Kidney epithelial cell (primary cell): ENCODE measurements around the gene SSBP2. TPM values are rescaled to one million over a fixed set of nuclear protein-coding genes. Genes with fewer than 3 reads are reported as not detected.

ENCODE experiments used
- DNase-seq: peaks from one replicate; pipeline ENCODE4 v3.0.0-alpha.2; 2010; ENCODE audit warnings: low read depth
- H3K27me3 ChIP-seq: 2 replicates; pipeline ENCODE4 v1.6.0; 2011; ENCODE audit warnings: low read length; ENCODE audit not compliant: control insufficient read depth, insufficient read depth
- H3K36me3 ChIP-seq: 2 replicates; pipeline ENCODE4 v1.5.1; 2011; ENCODE audit warnings: low read length; ENCODE audit not compliant: control insufficient read depth, insufficient read depth
- H3K4me3 ChIP-seq: 2 replicates; pipeline ENCODE4 v1.5.1; 2011; ENCODE audit warnings: low read depth, mild to moderate bottlenecking, control low read depth, low read length
- CTCF ChIP-seq: IDR thresholded peaks from 2 replicates; pipeline ENCODE4 v1.5.1; 2011; ENCODE audit warnings: mild to moderate bottlenecking, moderate library complexity, low read length, control low read depth, inconsistent platforms; ENCODE audit not compliant: insufficient read depth, poor library complexity, severe bottlenecking
- total RNA-seq: library from RNA; depleted of rRNA; stranded (reverse); fragments of >200 nt; gene quantifications from 2 replicates; pipeline ENCODE4 v1.2.3, GENCODE V29; 2015

The SSBP2 gene
- total RNA-seq, 1 donor from 2014 or later, result 5.3 TPM

GRCh38 chr5:81469676-81470075 lies 281.2 kb downstream of the SSBP2 start:
- H3K27me3 ChIP-seq, result no peaks in the 10 kb centered on the region
- H3K4me3 ChIP-seq, result no peak overlapping the region
- no peak for TF ChIP-seq CTCF
- no peak for DNase-seq
- H3K36me3 ChIP-seq, result no peaks in the 10 kb centered on the region

- Histone ChIP-seq H3K36me3 (no peaks in the 10 kb centered on the region), H3K4me3 (no peak overlapping the region), H3K27me3 (no peaks in the 10 kb centered on the region)
- no peak for DNase-seq
- no peak for TF ChIP-seq CTCF
Measured at GRCh38 chr5:81450940-81451339, 300.0 kb downstream of the SSBP2 start.

DNA sequence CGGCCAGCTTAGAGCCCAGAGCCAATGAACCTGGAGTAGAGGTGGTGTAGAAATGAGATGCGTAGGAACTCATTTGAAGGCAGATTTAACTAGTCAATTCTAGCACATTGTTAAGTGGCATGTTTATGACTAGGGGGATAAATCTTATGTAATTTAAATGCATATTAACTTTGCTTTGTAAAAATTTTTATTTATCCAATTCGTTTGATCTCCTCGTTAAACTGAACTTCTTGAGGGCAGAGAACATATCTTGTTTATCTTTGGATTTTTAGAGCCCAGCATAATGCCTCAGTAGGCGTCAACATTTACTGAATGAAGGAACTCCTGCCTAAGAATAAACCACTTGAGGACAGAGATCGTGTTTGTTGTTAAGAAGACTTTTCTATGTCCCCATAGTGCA lies 315.9 kb downstream of the SSBP2 start:
- Histone ChIP-seq H3K4me3 (no peak overlapping the region), H3K36me3 (no peaks in the 10 kb centered on the region)
- no peak for DNase-seq

DNA sequence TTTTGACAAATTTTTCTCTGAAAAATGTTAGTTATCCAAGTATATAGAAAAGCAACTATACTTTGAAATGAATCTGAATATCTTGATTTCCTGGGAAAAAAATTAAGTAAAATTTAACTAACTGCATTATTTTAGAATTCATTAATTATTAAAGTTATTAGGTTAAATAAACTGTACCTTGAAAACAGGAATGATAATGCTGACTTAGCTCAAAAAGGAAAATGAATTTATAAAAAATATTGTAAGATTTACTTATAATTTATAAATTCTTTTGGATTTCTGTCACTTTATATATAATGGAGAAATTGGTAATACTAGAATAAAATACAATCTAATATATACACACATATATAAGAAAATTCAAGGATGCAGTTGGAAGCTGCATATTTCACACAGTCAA lies 320.9 kb downstream of the SSBP2 start:
- Histone ChIP-seq H3K36me3 (no peaks in the 10 kb centered on the region), H3K4me3 (no peak overlapping the region), H3K27me3 (no peaks in the 10 kb centered on the region)
- TF ChIP-seq CTCF, result no peak
- DNase-seq, result no peak

More for the DNA sequence above, 315.9 kb downstream of the SSBP2 start:
- H3K27me3 ChIP-seq, result no peaks in the 10 kb centered on the region
- TF ChIP-seq CTCF, result no peak

GRCh38 chr5:81429363-81429762 lies 321.5 kb downstream of the SSBP2 start:
- TF ChIP-seq CTCF, result no peak
- Histone ChIP-seq H3K27me3 (no peaks in the 10 kb centered on the region), H3K36me3 (no peaks in the 10 kb centered on the region), H3K4me3 (no peak overlapping the region)
- no peak for DNase-seq

DNA sequence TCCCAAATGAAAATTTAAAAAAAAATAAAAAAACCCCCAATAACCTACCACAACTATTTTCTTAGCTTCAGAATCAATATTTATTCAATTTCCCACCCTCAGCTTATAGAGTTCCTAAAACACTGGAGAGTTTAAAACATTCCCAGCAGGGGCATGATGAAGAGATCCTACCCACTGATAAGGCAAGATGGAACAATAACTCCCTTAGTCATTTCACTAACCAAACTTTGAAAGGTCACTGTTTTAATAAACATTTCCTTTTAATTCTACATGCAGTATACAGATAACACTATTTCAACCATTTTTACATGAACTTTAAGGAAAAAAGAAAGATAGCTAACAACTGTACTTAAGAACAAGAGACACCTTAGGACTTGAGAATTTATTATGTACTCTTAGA lies 322.0 kb downstream of the SSBP2 start:
- no peaks in the 10 kb centered on the region for H3K36me3 ChIP-seq
- H3K4me3 ChIP-seq, result no peak overlapping the region
- no peak for TF ChIP-seq CTCF
- DNase-seq, result no peak
- H3K27me3 ChIP-seq, result no peaks in the 10 kb centered on the region
